Measurements from ENCODE around the gene HOOK2.

HOOK2 gene

GRCh38 chr19:12796146-12797071 lies 21.1 kb upstream of the HOOK2 start:
- H3K27ac ChIP-seq, result no peak overlapping the region
- peaks cover 16% of the 10 kb centered on the region for H3K36me3 ChIP-seq (ENCODE audit: insufficient read depth, low read length)
- no peak overlapping the region for H3K9ac ChIP-seq (ENCODE audit: insufficient read length)
- H3K4me3 ChIP-seq, result peak overlapping the region; percentile 40; the same call in 1 of the 2 replicates
- DNase-seq (ENCODE audit: low read depth, low spot score), result no peak
- no peaks in the 10 kb centered on the region for H3K9me3 ChIP-seq (ENCODE audit: low read depth, low read length)
- peak; percentile 45; the same call in 1 of the 2 replicates for TF ChIP-seq POLR2AphosphoS5 (IDR thresholded peaks at IDR 0.05; ENCODE audit: borderline replicate concordance, low read depth, low read length)
- no peak for TF ChIP-seq EZH2 (IDR thresholded peaks at IDR 0.05)
- peak; percentile 5 for TF ChIP-seq FOXP2 (optimal IDR thresholded peaks at IDR 0.05; ENCODE audit: control extremely low read depth, extremely low read length, insufficient read depth)

DNA sequence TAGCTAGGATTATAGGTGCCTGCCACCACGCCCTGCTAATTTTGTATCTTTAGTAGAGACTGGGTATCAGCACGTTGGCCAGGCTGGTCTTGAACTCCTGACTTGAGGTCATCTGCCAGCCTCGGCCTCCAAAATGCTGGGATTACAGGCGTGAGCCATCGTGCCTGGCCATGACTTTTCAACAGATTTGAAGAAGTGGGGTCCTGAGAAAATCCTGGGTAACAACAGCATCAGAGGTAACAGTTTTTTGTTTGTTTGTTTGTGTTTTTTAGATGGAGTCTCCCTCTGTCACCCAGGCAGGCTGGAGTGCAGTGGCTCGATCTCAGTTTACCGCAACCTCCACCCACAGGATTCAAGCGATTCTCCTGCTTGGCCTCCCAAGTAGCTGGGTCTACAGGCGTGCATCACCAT lies 19.6 kb upstream of the HOOK2 start:
- DNase-seq (ENCODE audit: low read depth, low spot score), result no peak
- H3K27ac ChIP-seq, result no peak overlapping the region
- H3K9ac ChIP-seq (ENCODE audit: insufficient read length), result no peak overlapping the region
- no peak overlapping the region for H3K4me3 ChIP-seq
- H3K9me3 ChIP-seq (ENCODE audit: low read depth, low read length), result no peaks in the 10 kb centered on the region
- no peak for TF ChIP-seq FOXP2 (optimal IDR thresholded peaks at IDR 0.05; ENCODE audit: control extremely low read depth, extremely low read length, insufficient read depth)
- TF ChIP-seq POLR2AphosphoS5 (IDR thresholded peaks at IDR 0.05; ENCODE audit: borderline replicate concordance, low read depth, low read length), result no peak
- no peak for TF ChIP-seq EZH2 (IDR thresholded peaks at IDR 0.05)
- H3K36me3 ChIP-seq (ENCODE audit: insufficient read depth, low read length), result peaks cover 9% of the 10 kb centered on the region

- Histone ChIP-seq H3K9me3 (ENCODE audit: low read depth, low read length) (no peaks in the 10 kb centered on the region), H3K27ac (no peak overlapping the region), H3K36me3 (ENCODE audit: insufficient read depth, low read length) (peaks cover 2% of the 10 kb centered on the region; the same call in 1 of the 2 replicates), H3K4me3 (peak overlapping the region; percentile 97), H3K9ac (ENCODE audit: insufficient read length) (peak overlapping the region; percentile 68)
- no peak for DNase-seq (ENCODE audit: low read depth, low spot score)
- TF ChIP-seq FOXP2 (optimal IDR thresholded peaks at IDR 0.05; ENCODE audit: control extremely low read depth, extremely low read length, insufficient read depth) (no peak), POLR2AphosphoS5 (IDR thresholded peaks at IDR 0.05; ENCODE audit: borderline replicate concordance, low read depth, low read length) (no peak), EZH2 (IDR thresholded peaks at IDR 0.05) (no peak)
Measured at GRCh38 chr19:12794196-12794941, 19.0 kb upstream of the HOOK2 start.

DNA sequence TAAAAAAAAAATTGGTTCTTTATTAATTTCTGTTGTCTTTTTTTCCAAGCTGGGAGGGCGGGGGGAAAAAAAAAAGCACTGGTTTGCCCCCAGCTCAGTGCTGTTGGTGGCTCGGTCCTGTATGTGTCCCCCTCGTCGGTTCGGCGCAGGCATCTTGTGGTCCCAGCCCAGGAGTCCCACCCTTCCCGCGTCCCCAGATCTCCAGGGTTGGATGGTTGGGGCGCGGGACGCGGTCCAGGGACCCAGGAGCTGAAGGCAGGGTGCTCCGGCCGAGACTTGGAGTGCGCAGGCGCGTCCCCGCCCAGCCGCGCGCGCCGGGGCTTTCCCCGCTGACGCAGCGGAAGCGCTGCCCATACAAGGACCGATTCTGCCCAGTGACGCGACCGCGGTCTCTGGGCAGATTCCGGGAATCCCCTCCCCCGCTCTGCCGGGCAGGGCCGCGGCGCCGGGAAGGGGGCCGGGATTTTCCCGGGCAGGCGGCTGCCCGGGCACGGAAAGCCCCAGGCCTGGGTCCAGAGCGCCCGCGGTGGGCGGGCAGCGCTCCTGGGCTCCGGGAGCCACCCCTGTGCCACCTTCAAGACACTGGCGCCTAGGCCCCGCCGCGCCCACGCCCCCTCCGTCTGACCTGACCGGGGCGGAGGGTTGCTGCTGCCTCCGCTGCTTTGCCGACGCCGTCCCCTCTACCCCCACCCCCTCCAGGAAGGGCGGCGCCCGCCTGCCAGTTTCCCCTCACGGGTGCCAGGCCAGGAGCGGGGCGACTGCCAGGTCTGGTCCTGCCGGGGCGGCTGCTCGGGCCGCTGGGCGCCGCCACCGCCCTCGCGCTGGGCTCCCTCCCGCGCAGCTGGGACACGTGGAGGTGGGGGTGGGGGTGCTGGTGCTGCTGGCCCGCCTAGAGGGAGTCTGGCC lies 18.2 kb upstream of the HOOK2 start:
- Histone ChIP-seq H3K36me3 (ENCODE audit: insufficient read depth, low read length) (no peaks in the 10 kb centered on the region), H3K4me3 (peak overlapping the region; percentile 97), H3K9ac (ENCODE audit: insufficient read length) (peak overlapping the region; percentile 68), H3K9me3 (ENCODE audit: low read depth, low read length) (no peaks in the 10 kb centered on the region), H3K27ac (peak overlapping the region; percentile 78)
- DNase-seq (ENCODE audit: low read depth, low spot score), result no peak
- TF ChIP-seq POLR2AphosphoS5 (IDR thresholded peaks at IDR 0.05; ENCODE audit: borderline replicate concordance, low read depth, low read length), result peak; percentile 80
- TF ChIP-seq FOXP2 (optimal IDR thresholded peaks at IDR 0.05; ENCODE audit: control extremely low read depth, extremely low read length, insufficient read depth), result no peak
- no peak for TF ChIP-seq EZH2 (IDR thresholded peaks at IDR 0.05)

GRCh38 chr19:12792853-12793289 lies 17.5 kb upstream of the HOOK2 start:
- Histone ChIP-seq H3K9me3 (ENCODE audit: low read depth, low read length) (no peaks in the 10 kb centered on the region), H3K9ac (ENCODE audit: insufficient read length) (peak overlapping the region; percentile 68), H3K27ac (peak overlapping the region; percentile 78), H3K4me3 (peak overlapping the region; percentile 97), H3K36me3 (ENCODE audit: insufficient read depth, low read length) (no peaks in the 10 kb centered on the region)
- no peak for DNase-seq (ENCODE audit: low read depth, low spot score)
- TF ChIP-seq POLR2AphosphoS5 (IDR thresholded peaks at IDR 0.05; ENCODE audit: borderline replicate concordance, low read depth, low read length) (no peak), FOXP2 (optimal IDR thresholded peaks at IDR 0.05; ENCODE audit: control extremely low read depth, extremely low read length, insufficient read depth) (no peak), EZH2 (IDR thresholded peaks at IDR 0.05) (no peak)

DNA sequence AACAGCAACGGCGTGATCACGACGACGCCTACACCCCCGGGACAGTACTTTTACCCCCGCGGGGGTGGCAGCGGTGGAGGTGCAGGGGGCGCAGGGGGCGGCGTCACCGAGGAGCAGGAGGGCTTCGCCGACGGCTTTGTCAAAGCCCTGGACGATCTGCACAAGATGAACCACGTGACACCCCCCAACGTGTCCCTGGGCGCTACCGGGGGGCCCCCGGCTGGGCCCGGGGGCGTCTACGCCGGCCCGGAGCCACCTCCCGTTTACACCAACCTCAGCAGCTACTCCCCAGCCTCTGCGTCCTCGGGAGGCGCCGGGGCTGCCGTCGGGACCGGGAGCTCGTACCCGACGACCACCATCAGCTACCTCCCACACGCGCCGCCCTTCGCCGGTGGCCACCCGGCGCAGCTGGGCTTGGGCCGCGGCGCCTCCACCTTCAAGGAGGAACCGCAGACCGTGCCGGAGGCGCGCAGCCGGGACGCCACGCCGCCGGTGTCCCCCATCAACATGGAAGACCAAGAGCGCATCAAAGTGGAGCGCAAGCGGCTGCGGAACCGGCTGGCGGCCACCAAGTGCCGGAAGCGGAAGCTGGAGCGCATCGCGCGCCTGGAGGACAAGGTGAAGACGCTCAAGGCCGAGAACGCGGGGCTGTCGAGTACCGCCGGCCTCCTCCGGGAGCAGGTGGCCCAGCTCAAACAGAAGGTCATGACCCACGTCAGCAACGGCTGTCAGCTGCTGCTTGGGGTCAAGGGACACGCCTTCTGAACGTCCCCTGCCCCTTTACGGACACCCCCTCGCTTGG lies 16.9 kb upstream of the HOOK2 start:
- peak overlapping the region; percentile 78 for H3K27ac ChIP-seq
- TF ChIP-seq EZH2 (IDR thresholded peaks at IDR 0.05), result no peak
- no peak for TF ChIP-seq FOXP2 (optimal IDR thresholded peaks at IDR 0.05; ENCODE audit: control extremely low read depth, extremely low read length, insufficient read depth)
- TF ChIP-seq POLR2AphosphoS5 (IDR thresholded peaks at IDR 0.05; ENCODE audit: borderline replicate concordance, low read depth, low read length), result no peak; the same call in 1 of the 2 replicates
- no peaks in the 10 kb centered on the region for H3K36me3 ChIP-seq (ENCODE audit: insufficient read depth, low read length)
- no peak for DNase-seq (ENCODE audit: low read depth, low spot score)
- H3K9ac ChIP-seq (ENCODE audit: insufficient read length), result peak overlapping the region; percentile 68
- H3K4me3 ChIP-seq, result peak overlapping the region; percentile 97
- H3K9me3 ChIP-seq (ENCODE audit: low read depth, low read length), result no peaks in the 10 kb centered on the region
